NCI-H1694 treated with DMSO at 0.1 percent for 48 hours (cell line): ENCODE data around the gene CLEC20A.

ENCODE experiments used
- DNase-seq: peaks from one replicate; lab custom pipeline; 2025; lab: John Stamatoyannopoulos, UW

Gene CLEC20A

GRCh38 chr1:178496410-178497135 is at the start of gene CLEC20A:
Gene CLEC20A, minus strand, starts transcription at chr1:178496964. Its CDS starts 25 bp downstream, at chr1:178496939.
- DNase-seq: no peak

- DNase-seq: no peak
Observed at GRCh38 chr1:178544531-178544930, 47.8 kb upstream of the CLEC20A start.

GRCh38 chr1:178543290-178543607 is 46.5 kb upstream of the CLEC20A start:
- DNase-seq: no peak

GRCh38 chr1:178542554-178543289 is 46.0 kb upstream of the CLEC20A start:
- peak; percentile 72 for DNase-seq

- no peak for DNase-seq
Observed at GRCh38 chr1:178541829-178542553, 45.2 kb upstream of the CLEC20A start.

- DNase-seq: no peak
Observed at GRCh38 chr1:178541379-178541778, 44.6 kb upstream of the CLEC20A start.

GRCh38 chr1:178540646-178541045 is 43.9 kb upstream of the CLEC20A start:
- DNase-seq: peak; percentile 72

- no peak for DNase-seq
Observed at GRCh38 chr1:178540204-178540603, 43.4 kb upstream of the CLEC20A start.

- no peak for DNase-seq
Observed at GRCh38 chr1:178539291-178539690, 42.5 kb upstream of the CLEC20A start.

- DNase-seq: no peak
Observed at GRCh38 chr1:178538192-178538916, 41.6 kb upstream of the CLEC20A start.

GRCh38 chr1:178537382-178538090 is 40.8 kb upstream of the CLEC20A start:
- no peak for DNase-seq

GRCh38 chr1:178536844-178537371 is 40.1 kb upstream of the CLEC20A start:
- DNase-seq: no peak

- DNase-seq: no peak
Observed at GRCh38 chr1:178536329-178536728, 39.6 kb upstream of the CLEC20A start.

GRCh38 chr1:178534137-178534868 is 37.5 kb upstream of the CLEC20A start:
- DNase-seq: no peak

- no peak for DNase-seq
Observed at GRCh38 chr1:178533121-178533946, 36.6 kb upstream of the CLEC20A start.

GRCh38 chr1:178532392-178532791 is 35.6 kb upstream of the CLEC20A start:
- peak; percentile 83 for DNase-seq

GRCh38 chr1:178531887-178532286 is 35.1 kb upstream of the CLEC20A start:
- DNase-seq: no peak

- no peak for DNase-seq
Observed at GRCh38 chr1:178530502-178530901, 33.7 kb upstream of the CLEC20A start.

- no peak for DNase-seq
Observed at GRCh38 chr1:178530037-178530402, 33.3 kb upstream of the CLEC20A start.
